Gastroesophageal sphincter (tissue), 4 donors: Measurements from ENCODE around the gene RPS6KA4. TPM values are rescaled to one million over a fixed set of nuclear protein-coding genes. Genes with fewer than 3 reads are reported as not detected.

Experiments
- ATAC-seq: fragments of 150-250 bp; one replicate; pipeline ENCODE4 v1.9.1; 2016; ENCODE audit warnings: mild to moderate bottlenecking, moderate library complexity
- H3K27ac ChIP-seq, 4 donors: fragments of 200-600 bp; sonication (generic) in 3 of 4; 1 replicate in 3 of 4; 2 replicates in 1 of 4; pipeline ENCODE4 v1.5.1; 2016 to 2019
- H3K27me3 ChIP-seq: fragments of 200-600 bp; sonication (generic); one replicate; pipeline ENCODE4 v1.5.1; 2019
- H3K36me3 ChIP-seq, 2 donors: fragments of 200-600 bp; sonication (generic); one replicate each; pipeline ENCODE4 v1.5.1; 2019; ENCODE audit warnings: control low read depth in 1 of 2
- H3K4me1 ChIP-seq, 3 donors: fragments of 200-600 bp; sonication (generic); 1 replicate in 2 of 3; 2 replicates in 1 of 3; pipeline ENCODE4 v1.5.1; 2016 to 2019; ENCODE audit warnings: control low read depth in 2 of 3
- H3K4me3 ChIP-seq, 2 donors: fragments of 200-600 bp; sonication (generic); one replicate each; pipeline ENCODE4 v1.5.1; 2019; ENCODE audit warnings: mild to moderate bottlenecking in 1 of 2, moderate library complexity in 1 of 2
- H3K9me3 ChIP-seq, 3 donors: fragments of 200-600 bp; sonication (generic); one replicate each; pipeline ENCODE4 v1.5.1; 2017 to 2019; ENCODE audit warnings: control low read depth in 2 of 3
- EP300 ChIP-seq: sonication (generic); formaldehyde crosslinking; IDR thresholded peaks from one replicate; pipeline ENCODE4 v1.6.1; 2017; ENCODE audit warnings: antibody characterized with exemption, mild to moderate bottlenecking
- POLR2A ChIP-seq, 2 donors: fragments of 450-650 bp; IDR thresholded peaks; one replicate each; pipeline ENCODE4 v1.6.1; 2017; ENCODE audit warnings: antibody characterized with exemption in 2 of 2, mild to moderate bottlenecking in 2 of 2, moderate library complexity in 1 of 2
- POLR2AphosphoS5 ChIP-seq: sonication (generic); formaldehyde crosslinking; IDR thresholded peaks from one replicate; pipeline ENCODE4 v1.6.1; 2017; ENCODE audit warnings: antibody characterized with exemption
- WGBS, 2 donors: methylation state at CpG; one replicate each; pipeline ENCODE4 v1.1.5; 2018; ENCODE audit warnings: low coverage in 1 of 2; 5-methylcytosine and 5-hydroxymethylcytosine counted together
- total RNA-seq, 4 donors: library from RNA; depleted of rRNA; stranded (reverse); fragments of >200 nt; gene quantifications; one replicate each; pipeline ENCODE4 v1.1.0, GENCODE V29; 2016
- TF ChIP-seq, protein P1 (sequence below), 4 experiments: fragments of 200-600 bp in 2 of 4; fragments of 450-650 bp in 2 of 4; sonication (generic) in 1 of 4; IDR thresholded peaks; one replicate each; pipeline ENCODE4 v1.5.1; 2017 to 2019; ENCODE audit warnings: antibody characterized with exemption in 4 of 4, mild to moderate bottlenecking in 2 of 4, moderate library complexity in 2 of 4

The RPS6KA4 gene
- total RNA-seq, 4 donors from 2014 or later: 21.2 to 44.2 (median 28.3) TPM

DNA sequence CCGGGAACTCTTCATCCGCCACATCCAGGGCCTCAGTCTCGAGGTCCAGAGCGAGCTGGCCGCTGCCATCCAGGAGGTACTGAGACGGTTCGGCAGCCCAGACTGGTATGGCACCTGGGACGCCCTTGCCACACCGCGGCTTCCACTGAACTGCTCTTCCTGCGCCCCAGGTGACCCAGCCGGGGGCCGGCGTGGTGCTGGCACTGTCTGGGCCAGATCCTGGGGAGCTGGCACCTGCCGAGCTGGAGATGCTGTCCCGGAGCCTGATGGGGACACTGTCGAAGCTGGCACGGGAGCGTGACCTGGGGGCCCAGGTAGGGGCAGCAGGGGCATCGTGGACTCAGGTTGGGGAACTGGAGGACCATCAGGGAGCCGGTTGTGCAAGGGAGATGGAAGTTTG lies 17.5 kb upstream of the RPS6KA4 start:
- no peak for ATAC-seq
- TF ChIP-seq, protein P1, sequence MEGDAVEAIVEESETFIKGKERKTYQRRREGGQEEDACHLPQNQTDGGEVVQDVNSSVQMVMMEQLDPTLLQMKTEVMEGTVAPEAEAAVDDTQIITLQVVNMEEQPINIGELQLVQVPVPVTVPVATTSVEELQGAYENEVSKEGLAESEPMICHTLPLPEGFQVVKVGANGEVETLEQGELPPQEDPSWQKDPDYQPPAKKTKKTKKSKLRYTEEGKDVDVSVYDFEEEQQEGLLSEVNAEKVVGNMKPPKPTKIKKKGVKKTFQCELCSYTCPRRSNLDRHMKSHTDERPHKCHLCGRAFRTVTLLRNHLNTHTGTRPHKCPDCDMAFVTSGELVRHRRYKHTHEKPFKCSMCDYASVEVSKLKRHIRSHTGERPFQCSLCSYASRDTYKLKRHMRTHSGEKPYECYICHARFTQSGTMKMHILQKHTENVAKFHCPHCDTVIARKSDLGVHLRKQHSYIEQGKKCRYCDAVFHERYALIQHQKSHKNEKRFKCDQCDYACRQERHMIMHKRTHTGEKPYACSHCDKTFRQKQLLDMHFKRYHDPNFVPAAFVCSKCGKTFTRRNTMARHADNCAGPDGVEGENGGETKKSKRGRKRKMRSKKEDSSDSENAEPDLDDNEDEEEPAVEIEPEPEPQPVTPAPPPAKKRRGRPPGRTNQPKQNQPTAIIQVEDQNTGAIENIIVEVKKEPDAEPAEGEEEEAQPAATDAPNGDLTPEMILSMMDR (IDR thresholded peaks at IDR 0.05): no peak
- no peak for TF ChIP-seq POLR2A (IDR thresholded peaks at IDR 0.05)
- no peak for TF ChIP-seq POLR2AphosphoS5
- TF ChIP-seq EP300: no peak
- Histone ChIP-seq H3K4me1 (peaks cover 0 to 26% (median 10%) of the 10 kb centered on the region in 3 donors), H3K9me3 (no peaks in the 10 kb centered on the region), H3K4me3 (no peak overlapping the region), H3K27me3 (no peaks in the 10 kb centered on the region), H3K36me3 (no peaks in the 10 kb centered on the region), H3K27ac (no peak overlapping the region)
- WGBS, 2 donors: no CpG with 5 or more reads among the region's 21 CpGs

DNA sequence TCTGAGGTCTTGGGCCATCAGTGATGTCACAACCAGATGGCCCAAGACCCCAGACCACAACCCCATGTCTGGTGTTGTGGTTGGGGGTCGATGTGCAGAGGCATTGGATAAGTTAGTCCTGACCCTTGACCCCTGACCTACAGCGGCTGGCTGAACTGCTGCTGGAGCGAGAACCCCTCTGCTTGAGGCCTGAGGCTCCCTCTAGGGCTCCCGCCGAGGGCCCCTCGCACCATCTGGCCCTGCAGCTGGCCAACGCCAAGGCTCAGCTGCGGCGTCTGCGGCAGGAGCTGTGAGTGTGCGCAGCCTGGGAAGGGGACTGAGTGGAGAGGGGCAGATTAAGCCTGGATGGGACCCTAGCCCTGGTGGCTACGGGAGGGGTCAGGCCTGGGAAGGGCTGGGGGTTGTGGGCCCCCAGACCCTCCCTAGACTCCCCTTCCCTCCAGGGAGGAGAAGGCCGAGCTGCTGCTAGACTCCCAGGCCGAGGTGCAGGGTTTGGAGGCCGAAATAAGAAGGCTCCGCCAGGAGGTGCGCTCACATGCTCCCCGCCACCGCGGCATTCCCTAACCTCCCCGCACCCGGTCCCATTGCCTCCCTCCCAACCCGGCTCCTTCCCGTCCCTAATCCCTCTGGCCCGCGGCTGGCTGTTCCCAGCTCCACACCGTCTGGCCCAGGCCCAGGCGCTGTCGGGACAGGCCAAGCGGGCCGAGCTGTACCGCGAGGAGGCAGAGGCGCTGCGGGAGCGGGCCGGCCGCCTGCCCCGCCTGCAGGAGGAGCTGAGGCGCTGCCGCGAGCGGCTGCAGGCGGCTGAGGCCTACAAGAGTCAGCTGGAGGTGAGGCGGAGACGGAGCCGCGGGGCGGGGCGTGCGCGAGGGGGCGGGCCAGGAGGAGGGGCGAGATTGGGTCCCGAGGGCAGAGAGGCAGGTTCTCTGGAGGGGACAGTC lies 16.8 kb upstream of the RPS6KA4 start:
- Histone ChIP-seq H3K9me3 (no peaks in the 10 kb centered on the region), H3K4me3 (peak overlapping the region; percentile 20 to 48), H3K27me3 (no peaks in the 10 kb centered on the region), H3K4me1 (peaks cover 0 to 26% (median 10%) of the 10 kb centered on the region in 3 donors), H3K27ac (peak overlapping the region; percentile 67 to 86 (median 83)), H3K36me3 (no peaks in the 10 kb centered on the region)
- TF ChIP-seq POLR2AphosphoS5 (peak; percentile 64), POLR2A (IDR thresholded peaks at IDR 0.05) (peak in 1 of 2 donors; percentile 20), EP300 (no peak)
- TF ChIP-seq, protein P1 (IDR thresholded peaks at IDR 0.05): peak in 3 of 4 experiments; percentile 70 to 76 (median 73)
- WGBS, 2 donors: 11% methylated on average over 8 of the region's 55 CpGs; no CpG with 5 or more reads in 1 of the 2 donors
- ATAC-seq: peak; percentile 95

DNA sequence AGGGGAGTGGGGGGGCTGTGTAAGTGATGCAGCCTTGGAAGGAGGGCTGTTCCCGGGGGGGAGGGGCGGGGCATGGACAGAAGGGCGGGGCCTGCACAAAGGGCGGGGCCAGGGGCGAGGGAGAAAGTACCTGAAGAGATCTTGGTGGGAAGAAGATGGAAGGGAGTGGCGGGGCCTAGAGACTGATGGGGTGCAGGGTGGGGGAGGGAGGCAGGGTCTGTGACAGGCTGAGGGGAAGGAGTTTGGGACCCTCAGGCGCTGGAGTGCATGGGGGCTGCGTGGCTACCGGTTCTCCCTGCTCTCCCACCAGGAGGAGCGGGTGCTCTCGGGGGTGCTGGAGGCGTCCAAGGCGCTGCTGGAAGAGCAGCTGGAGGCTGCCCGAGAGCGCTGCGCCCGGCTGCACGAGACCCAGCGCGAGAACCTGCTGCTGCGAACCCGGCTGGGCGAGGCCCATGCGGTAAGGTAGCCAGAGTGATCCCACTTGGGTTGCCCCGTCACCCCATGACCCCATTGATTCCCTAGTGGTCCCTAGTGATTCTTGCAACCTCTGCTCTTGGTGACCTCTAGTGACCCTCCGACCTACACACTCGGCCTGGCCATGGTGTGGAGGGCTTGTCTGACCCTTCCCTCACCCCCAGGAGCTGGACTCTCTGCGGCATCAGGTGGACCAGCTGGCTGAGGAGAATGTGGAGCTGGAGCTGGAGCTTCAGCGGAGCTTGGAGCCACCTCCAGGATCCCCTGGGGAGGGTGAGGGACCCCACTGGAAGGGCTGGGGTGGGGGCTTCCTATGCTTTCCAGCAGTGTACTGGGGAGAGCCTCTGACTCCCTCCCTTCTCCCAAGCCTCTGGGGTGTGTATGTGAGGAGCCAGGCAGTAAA lies 15.9 kb upstream of the RPS6KA4 start:
- 17 to 19% methylated on average over 3 to 5 of the region's 29 CpGs for WGBS, 2 donors
- peaks cover 0 to 26% (median 10%) of the 10 kb centered on the region in 3 donors for H3K4me1 ChIP-seq
- ATAC-seq: no peak
- no peak for TF ChIP-seq POLR2AphosphoS5
- no peak for TF ChIP-seq POLR2A (IDR thresholded peaks at IDR 0.05)
- H3K36me3 ChIP-seq: no peaks in the 10 kb centered on the region
- peak overlapping the region in 3 of 4 donors; percentile 82 to 86 (median 84) for H3K27ac ChIP-seq
- peak overlapping the region; percentile 20 to 48 for H3K4me3 ChIP-seq
- H3K27me3 ChIP-seq: no peaks in the 10 kb centered on the region
- H3K9me3 ChIP-seq: no peaks in the 10 kb centered on the region

DNA sequence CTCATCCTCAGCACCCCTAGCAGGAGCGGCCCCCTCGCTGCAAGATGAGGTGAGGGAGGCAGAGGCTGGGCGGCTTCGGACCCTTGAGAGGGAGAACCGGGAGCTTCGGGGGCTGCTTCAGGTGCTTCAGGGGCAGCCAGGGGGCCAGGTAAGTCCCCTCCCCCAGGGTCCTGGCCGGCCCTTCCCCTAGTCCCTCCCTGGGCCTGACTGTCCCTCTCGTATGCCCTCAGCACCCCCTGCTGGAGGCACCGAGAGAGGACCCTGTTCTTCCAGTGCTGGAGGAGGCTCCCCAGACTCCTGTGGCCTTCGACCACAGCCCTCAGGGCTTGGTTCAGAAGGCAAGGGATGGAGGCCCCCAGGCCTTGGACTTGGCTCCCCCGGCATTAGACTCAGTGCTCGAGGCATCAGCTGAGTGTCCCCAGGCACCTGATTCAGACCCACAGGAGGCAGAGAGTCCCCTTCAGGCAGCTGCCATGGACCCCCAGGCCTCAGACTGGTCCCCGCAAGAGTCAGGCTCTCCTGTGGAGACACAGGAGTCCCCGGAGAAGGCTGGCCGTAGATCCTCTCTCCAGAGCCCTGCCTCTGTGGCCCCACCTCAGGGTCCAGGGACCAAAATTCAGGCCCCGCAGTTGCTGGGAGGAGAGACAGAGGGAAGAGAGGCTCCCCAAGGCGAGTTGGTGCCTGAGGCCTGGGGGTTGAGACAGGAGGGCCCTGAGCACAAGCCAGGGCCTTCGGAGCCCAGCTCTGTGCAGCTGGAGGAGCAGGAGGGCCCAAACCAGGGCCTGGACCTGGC lies 15.0 kb upstream of the RPS6KA4 start:
- Histone ChIP-seq H3K4me1 (peaks cover 0 to 26% (median 10%) of the 10 kb centered on the region in 3 donors), H3K27me3 (no peaks in the 10 kb centered on the region), H3K36me3 (no peaks in the 10 kb centered on the region), H3K4me3 (no peak overlapping the region), H3K9me3 (no peaks in the 10 kb centered on the region), H3K27ac (no peak overlapping the region)
- no peak for TF ChIP-seq POLR2A (IDR thresholded peaks at IDR 0.05)
- TF ChIP-seq, protein P1 (IDR thresholded peaks at IDR 0.05): peak in 1 of 4 experiments; percentile 27
- 40% methylated on average over 1 of the region's 18 CpGs; no CpG with 5 or more reads in 1 of the 2 donors for WGBS, 2 donors
- no peak for ATAC-seq
